Astrocyte (in vitro differentiated cells and primary cell): Measurements from ENCODE around the gene EDEM3. TPM values are rescaled to one million over a fixed set of nuclear protein-coding genes. Genes with fewer than 3 reads are reported as not detected.
A peak's percentile ranks its signal among the peaks of the same experiment; 100 is the strongest.

Experiments used
- DNase-seq: peaks from one replicate; pipeline ENCODE4 v3.0.0-alpha.2; 2010; ENCODE audit warnings: low read depth
- FAIRE-seq: peaks from 2 replicates; lab custom pipeline; 2011; peaks lifted over from hg19 to GRCh38; lab: Jason Lieb, UNC
- H2AFZ ChIP-seq: 2 replicates; pipeline ENCODE4 v1.6.0; 2012; ENCODE audit warnings: low read depth, low read length, inconsistent platforms
- H3K27ac ChIP-seq: 2 replicates; pipeline ENCODE4 v1.5.1; 2011; ENCODE audit warnings: low read depth, low read length, inconsistent platforms
- H3K27me3 ChIP-seq: 2 replicates; pipeline ENCODE4 v1.6.0; 2011; ENCODE audit warnings: low read length, inconsistent platforms; ENCODE audit not compliant: insufficient read depth
- H3K36me3 ChIP-seq: 2 replicates; pipeline ENCODE4 v1.5.1; 2011; ENCODE audit warnings: low read length, inconsistent platforms; ENCODE audit not compliant: insufficient read depth
- H3K4me1 ChIP-seq: 2 replicates; pipeline ENCODE4 v1.5.1; 2011; ENCODE audit warnings: low read length, inconsistent platforms; ENCODE audit not compliant: insufficient read depth
- H3K4me2 ChIP-seq: 2 replicates; pipeline ENCODE4 v1.6.0; 2012; ENCODE audit warnings: low read length, inconsistent platforms
- H3K4me3 ChIP-seq: 2 replicates; pipeline ENCODE4 v1.5.1; 2011; ENCODE audit warnings: low read depth, mild to moderate bottlenecking, low read length, inconsistent platforms; ENCODE audit not compliant: insufficient read depth
- H3K79me2 ChIP-seq: 2 replicates; pipeline ENCODE4 v1.6.0; 2012; ENCODE audit warnings: mild to moderate bottlenecking, low read length, inconsistent platforms; ENCODE audit not compliant: insufficient read depth
- H3K9ac ChIP-seq: 2 replicates; pipeline ENCODE4 v1.6.0; 2012; ENCODE audit warnings: mild to moderate bottlenecking, low read length, inconsistent platforms
- H3K9me3 ChIP-seq: 2 replicates; pipeline ENCODE4 v1.5.1; 2012; ENCODE audit warnings: low read depth, mild to moderate bottlenecking, low read length, inconsistent platforms; ENCODE audit not compliant: insufficient read depth
- H4K20me1 ChIP-seq: 2 replicates; pipeline ENCODE4 v1.6.0; 2012; ENCODE audit warnings: low read length, inconsistent platforms; ENCODE audit not compliant: insufficient read depth
- H3K27ac Mint-ChIP-seq: one replicate; pipeline ENCODE4 v1.8.0; 2021; ENCODE audit warnings: mild to moderate bottlenecking, mixed read lengths; ENCODE audit not compliant: unreplicated experiment
- H3K27me3 Mint-ChIP-seq: one replicate; pipeline ENCODE4 v1.8.0; 2021; ENCODE audit warnings: low read depth, mixed read lengths; ENCODE audit not compliant: unreplicated experiment
- H3K36me3 Mint-ChIP-seq: one replicate; pipeline ENCODE4 v1.8.0; 2021; ENCODE audit warnings: low read depth, mixed read lengths; ENCODE audit not compliant: unreplicated experiment
- H3K4me1 Mint-ChIP-seq: one replicate; pipeline ENCODE4 v1.8.0; 2021; ENCODE audit warnings: low read depth, mixed read lengths; ENCODE audit not compliant: unreplicated experiment
- H3K4me3 Mint-ChIP-seq: one replicate; pipeline ENCODE4 v1.8.0; 2021; ENCODE audit warnings: mild to moderate bottlenecking, moderate library complexity, mixed read lengths; ENCODE audit not compliant: unreplicated experiment
- H3K9me3 Mint-ChIP-seq: one replicate; pipeline ENCODE4 v1.8.0; 2021; ENCODE audit warnings: mild to moderate bottlenecking, mixed read lengths; ENCODE audit not compliant: unreplicated experiment
- EZH2 ChIP-seq: IDR thresholded peaks from 2 replicates; pipeline ENCODE4 v1.6.1; 2012; ENCODE audit warnings: mild to moderate bottlenecking, low read length, inconsistent platforms; ENCODE audit not compliant: insufficient read depth
- total RNA-seq: library from RNA; stranded (reverse); gene quantifications from 2 replicates; pipeline ENCODE4 v1.2.1, GENCODE V29; 2021
- TF ChIP-seq, protein P1 (sequence below): IDR thresholded peaks from 2 replicates; pipeline ENCODE4 v1.5.1; 2011; ENCODE audit warnings: low read depth, mild to moderate bottlenecking, inconsistent platforms, low read length, moderate library complexity; ENCODE audit not compliant: insufficient read depth

Gene EDEM3
- total RNA-seq, 1 donor from 2014 or later, result 36.7 TPM

- no peak overlapping the region for H3K27ac ChIP-seq
- Mint-ChIP-seq H3K27ac (no peak overlapping the region), H3K9me3 (no peaks in the 10 kb centered on the region), H3K27me3 (no peaks in the 10 kb centered on the region), H3K36me3 (no peaks in the 10 kb centered on the region), H3K4me1 (peaks cover 12% of the 10 kb centered on the region), H3K4me3 (peak overlapping the region; percentile 92)
- DNase-seq, result no peak
- no peak for FAIRE-seq
- no peak overlapping the region for H3K4me3 ChIP-seq
- peaks cover 40% of the 10 kb centered on the region for H3K79me2 ChIP-seq
- no peaks in the 10 kb centered on the region for H3K9me3 ChIP-seq
- H3K4me2 ChIP-seq, result peak overlapping the region; percentile 89
- no peaks in the 10 kb centered on the region for H3K36me3 ChIP-seq
- H3K4me1 ChIP-seq, result peaks cover 11% of the 10 kb centered on the region
- H2AFZ ChIP-seq, result no peak overlapping the region
- no peaks in the 10 kb centered on the region for H3K27me3 ChIP-seq
- TF ChIP-seq, protein P1, sequence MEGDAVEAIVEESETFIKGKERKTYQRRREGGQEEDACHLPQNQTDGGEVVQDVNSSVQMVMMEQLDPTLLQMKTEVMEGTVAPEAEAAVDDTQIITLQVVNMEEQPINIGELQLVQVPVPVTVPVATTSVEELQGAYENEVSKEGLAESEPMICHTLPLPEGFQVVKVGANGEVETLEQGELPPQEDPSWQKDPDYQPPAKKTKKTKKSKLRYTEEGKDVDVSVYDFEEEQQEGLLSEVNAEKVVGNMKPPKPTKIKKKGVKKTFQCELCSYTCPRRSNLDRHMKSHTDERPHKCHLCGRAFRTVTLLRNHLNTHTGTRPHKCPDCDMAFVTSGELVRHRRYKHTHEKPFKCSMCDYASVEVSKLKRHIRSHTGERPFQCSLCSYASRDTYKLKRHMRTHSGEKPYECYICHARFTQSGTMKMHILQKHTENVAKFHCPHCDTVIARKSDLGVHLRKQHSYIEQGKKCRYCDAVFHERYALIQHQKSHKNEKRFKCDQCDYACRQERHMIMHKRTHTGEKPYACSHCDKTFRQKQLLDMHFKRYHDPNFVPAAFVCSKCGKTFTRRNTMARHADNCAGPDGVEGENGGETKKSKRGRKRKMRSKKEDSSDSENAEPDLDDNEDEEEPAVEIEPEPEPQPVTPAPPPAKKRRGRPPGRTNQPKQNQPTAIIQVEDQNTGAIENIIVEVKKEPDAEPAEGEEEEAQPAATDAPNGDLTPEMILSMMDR, result no peak
- TF ChIP-seq EZH2, result no peak
- peaks cover 9% of the 10 kb centered on the region for H4K20me1 ChIP-seq
- no peak overlapping the region for H3K9ac ChIP-seq
Observed at GRCh38 chr1:184752656-184753055, 2.0 kb downstream of the EDEM3 start.

DNA sequence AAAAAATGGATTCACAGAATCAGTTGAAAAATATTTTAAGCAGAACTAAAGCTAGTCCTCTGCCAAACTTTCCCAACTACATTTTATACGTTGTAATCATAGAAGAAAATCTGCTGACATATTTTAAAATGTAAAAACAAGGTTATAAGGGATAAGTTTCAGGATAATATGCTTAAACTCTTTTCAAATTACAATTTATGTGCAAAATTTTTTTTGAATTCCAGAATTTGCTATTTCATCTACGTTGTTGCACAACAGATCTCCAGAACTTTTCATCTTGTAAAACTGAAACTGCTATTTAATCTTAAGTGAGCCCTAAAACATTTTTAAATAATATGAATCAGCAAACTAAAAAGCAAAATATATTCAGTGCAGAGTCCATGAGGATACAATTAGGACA, 5.9 kb downstream of the EDEM3 start:
- Histone ChIP-seq H3K27ac (no peak overlapping the region), H3K36me3 (no peaks in the 10 kb centered on the region), H2AFZ (no peak overlapping the region), H3K9ac (no peak overlapping the region), H3K27me3 (no peaks in the 10 kb centered on the region), H3K4me2 (no peak overlapping the region), H3K79me2 (peaks cover 37% of the 10 kb centered on the region), H4K20me1 (peaks cover 10% of the 10 kb centered on the region), H3K4me1 (peaks cover 3% of the 10 kb centered on the region), H3K4me3 (no peak overlapping the region), H3K9me3 (no peaks in the 10 kb centered on the region)
- no peak for TF ChIP-seq EZH2
- TF ChIP-seq, protein P1, result no peak
- H3K36me3 Mint-ChIP-seq, result no peaks in the 10 kb centered on the region
- no peak overlapping the region for H3K4me3 Mint-ChIP-seq
- no peak for DNase-seq
- no peak for FAIRE-seq
- peaks cover 13% of the 10 kb centered on the region for H3K4me1 Mint-ChIP-seq
- H3K27ac Mint-ChIP-seq, result no peak overlapping the region
- no peaks in the 10 kb centered on the region for H3K27me3 Mint-ChIP-seq
- no peaks in the 10 kb centered on the region for H3K9me3 Mint-ChIP-seq

- Histone ChIP-seq H3K27ac (no peak overlapping the region), H4K20me1 (peaks cover 3% of the 10 kb centered on the region), H3K36me3 (no peaks in the 10 kb centered on the region), H3K79me2 (peaks cover 29% of the 10 kb centered on the region), H2AFZ (no peak overlapping the region), H3K27me3 (no peaks in the 10 kb centered on the region), H3K9ac (no peak overlapping the region), H3K4me1 (no peaks in the 10 kb centered on the region), H3K9me3 (no peaks in the 10 kb centered on the region), H3K4me3 (no peak overlapping the region), H3K4me2 (no peak overlapping the region)
- DNase-seq (no peak), FAIRE-seq (no peak)
- H3K4me3 Mint-ChIP-seq, result no peak overlapping the region
- no peaks in the 10 kb centered on the region for H3K36me3 Mint-ChIP-seq
- H3K9me3 Mint-ChIP-seq, result no peaks in the 10 kb centered on the region
- H3K4me1 Mint-ChIP-seq, result peaks cover 2% of the 10 kb centered on the region
- no peak overlapping the region for H3K27ac Mint-ChIP-seq
- no peak for TF ChIP-seq EZH2
- TF ChIP-seq, protein P1, result no peak
- no peaks in the 10 kb centered on the region for H3K27me3 Mint-ChIP-seq
Observed at GRCh38 chr1:184747089-184747955, 7.3 kb downstream of the EDEM3 start.
